IPS-11a (cell line): ENCODE measurements around the gene ANKRD17.

Experiments used
- H3K4me3 ChIP-seq: one replicate; pipeline ENCODE4 v1.5.1; 2013; ENCODE audit warnings: low read depth, low read length, control low read depth

The ANKRD17 gene

DNA sequence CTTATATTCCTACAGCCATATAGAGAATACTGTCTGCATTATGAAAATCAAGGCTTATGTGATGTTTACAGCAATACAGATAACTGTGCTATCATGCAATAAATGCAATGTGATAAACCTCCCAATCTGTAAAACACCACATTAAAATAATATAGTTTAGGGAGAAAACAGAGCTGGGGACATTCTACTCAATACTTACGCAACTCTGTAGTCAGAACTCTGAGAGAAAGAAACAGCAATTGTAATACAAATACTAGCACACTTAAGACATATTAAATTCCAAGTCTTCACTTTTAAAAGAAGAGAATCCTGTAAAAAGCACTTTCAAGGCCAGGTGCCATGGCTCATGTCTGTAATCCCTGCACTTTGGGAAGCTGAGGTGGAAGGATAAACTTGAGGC, 61.4 kb downstream of the ANKRD17 start:
- H3K4me3 ChIP-seq = no peak overlapping the region

DNA sequence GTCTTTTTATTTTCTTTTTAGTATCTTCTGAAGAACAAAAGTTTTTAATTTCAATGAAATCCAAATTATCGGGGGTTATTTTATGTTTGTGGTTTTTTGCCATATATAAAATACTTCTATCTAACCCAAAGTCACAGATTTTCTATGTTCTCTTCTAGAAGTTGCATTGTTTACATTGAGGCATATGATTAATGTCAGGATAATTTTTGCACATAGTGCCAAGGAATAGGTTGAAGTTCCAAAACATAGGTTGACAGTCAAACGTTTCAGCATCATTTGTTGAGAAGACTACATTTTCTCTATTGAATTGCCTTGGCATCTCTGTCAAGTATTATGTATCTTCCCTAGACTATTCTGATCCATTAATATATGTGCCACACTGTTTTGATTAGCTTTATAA, 64.5 kb downstream of the ANKRD17 start:
- no peak overlapping the region for H3K4me3 ChIP-seq

DNA sequence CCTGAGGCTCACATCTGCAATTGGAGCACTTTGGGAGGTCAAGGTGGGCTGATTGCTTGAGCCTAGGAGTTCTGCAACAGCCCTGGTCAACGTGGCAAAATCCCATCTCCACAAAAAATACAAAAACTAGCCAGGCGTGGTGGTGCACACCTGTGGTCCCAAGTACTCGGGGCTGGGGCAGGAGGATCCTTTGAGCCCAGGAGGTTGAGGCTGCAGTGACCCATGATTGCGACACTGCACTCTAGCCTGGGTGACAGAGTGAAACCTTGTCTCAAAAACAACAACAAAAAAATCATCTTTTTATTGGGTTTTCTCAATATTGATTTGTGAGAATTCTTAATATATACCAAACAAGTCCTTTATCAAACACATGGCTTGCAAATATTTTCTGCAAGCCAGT, 64.9 kb downstream of the ANKRD17 start:
- H3K4me3 ChIP-seq = no peak overlapping the region

DNA sequence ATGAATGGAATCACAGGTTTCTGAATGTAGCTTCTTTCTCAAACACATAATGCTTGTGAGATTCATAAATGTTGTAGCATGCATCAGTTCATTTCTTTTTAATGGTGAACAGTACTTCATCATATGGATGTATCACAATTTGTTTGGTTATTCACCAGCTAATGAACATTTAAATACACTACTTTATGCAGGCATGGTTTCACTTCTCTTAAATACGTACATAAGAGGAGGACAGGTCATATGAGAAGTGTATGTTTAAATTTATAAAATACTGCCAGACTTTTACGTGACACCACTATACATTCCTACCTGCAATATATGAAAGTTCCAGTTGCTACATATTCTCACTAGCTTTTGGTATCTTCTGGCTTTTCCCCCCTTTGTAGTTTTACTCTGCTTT, 65.4 kb downstream of the ANKRD17 start:
- H3K4me3 ChIP-seq = no peak overlapping the region

DNA sequence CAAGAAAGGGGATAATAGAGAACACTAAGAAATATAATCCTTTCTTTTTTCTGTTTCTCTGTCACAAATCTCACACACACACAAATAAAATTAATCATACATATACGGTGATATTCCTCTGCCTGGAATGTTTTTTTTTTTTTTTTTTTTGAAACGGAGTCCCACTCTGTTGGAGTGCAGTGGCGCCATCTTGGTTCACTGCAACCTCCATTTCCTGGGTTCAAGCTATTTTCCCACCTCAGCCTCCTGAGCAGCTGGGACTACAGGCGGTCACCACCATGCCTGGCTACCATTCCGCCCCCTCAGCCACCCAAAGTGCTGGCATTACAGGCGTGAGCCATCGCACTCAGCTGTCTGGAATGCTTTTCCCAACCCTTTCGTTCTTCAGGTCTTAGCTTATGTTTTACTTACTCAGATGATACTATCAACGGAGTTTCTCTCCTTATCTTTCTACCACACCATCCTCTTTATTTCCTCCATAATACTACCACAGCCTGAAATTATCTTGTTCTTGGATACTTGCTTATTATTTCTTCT, 69.3 kb downstream of the ANKRD17 start:
- no peak overlapping the region for H3K4me3 ChIP-seq

DNA sequence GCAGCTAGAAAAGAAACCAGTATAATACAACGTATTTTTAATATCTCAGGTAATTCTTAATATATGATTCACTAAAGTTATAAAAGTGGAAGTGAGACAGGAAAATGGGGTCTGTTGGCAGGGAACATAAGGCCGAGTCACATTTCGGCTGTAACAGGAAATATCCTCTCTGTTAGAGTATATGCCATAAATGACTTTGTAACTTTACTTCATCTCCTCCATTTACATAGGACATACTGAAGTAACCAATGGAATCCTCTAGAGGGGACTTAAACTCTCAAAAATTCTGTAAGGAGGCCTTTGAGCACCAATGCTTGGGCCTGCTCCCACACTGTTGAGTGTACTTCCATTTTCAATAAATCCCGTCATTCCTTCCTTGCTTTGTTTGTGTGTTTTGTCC, 71.3 kb downstream of the ANKRD17 start:
- no peak overlapping the region for H3K4me3 ChIP-seq

DNA sequence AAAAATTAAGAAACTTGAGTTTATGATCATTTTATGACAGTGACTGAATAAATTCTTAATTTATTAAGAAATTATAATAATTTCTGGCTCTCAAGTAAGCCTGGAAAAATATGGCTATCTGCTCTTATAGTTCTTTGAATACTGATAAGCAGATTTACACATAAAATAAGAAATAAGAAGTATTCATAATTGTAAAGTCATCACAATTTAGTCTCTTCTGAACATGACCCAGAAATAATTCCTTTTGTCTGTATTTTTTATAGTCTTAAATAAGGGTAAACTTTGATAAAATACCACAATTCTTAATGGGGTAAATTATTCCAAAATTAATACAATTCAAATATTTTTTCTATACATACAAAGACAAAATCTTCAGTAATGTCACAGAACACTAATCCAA, 72.7 kb downstream of the ANKRD17 start:
- no peak overlapping the region for H3K4me3 ChIP-seq

DNA sequence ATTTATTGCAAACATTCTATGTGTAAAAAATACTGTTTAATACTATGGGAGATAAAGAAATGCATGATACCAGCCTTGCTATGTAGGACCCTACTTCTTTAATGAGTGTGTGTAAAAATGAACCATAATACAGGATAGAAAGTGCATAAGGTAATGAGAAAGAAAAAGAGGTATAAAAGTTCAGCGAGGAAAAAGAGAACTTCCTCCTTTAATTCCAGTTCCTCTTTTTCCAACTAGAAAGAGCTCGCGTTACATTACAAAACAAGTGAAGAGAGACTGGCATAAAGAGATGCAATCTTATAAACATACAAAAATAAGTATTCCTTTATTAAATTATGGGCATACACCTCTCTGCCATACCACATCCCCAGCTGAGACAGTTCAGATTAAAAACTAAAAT, 77.4 kb downstream of the ANKRD17 start:
- H3K4me3 ChIP-seq = no peak overlapping the region

DNA sequence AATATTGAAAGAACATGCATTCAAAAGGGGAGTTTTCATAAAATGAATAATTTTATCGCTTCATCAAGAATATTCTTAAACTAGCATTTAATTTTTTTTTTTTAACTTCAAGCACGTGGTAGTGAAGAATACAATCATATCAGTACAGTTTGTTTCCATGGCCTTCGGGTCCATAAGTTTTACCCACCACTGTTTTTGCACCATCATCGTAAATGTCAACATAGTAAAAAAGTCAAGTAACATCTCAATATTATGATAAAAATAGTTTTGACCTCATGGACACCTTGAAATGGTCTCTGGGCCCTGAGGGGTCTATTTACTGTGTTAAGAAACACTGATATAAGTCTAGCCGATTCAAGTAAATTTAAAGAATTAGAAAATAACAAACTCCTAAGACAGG, 80.2 kb downstream of the ANKRD17 start:
- H3K4me3 ChIP-seq = no peak overlapping the region

DNA sequence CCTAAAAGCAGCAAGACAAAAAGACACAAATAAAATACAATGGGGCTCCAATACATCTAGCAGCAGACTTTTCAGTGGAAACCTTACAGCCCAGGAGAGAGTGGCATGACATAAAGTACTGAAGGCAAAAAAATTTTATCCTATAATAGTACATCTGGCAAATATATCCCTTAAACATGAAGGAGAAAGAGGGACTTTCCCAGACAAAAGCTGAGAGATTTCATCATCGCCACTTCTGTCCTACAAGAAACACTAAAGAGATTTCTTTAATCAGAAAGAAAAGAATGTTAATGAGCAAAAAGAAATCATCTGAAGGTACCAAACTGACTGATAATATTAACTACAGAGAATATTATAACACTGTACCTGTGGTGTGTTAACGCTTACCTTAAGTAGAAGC, 86.4 kb downstream of the ANKRD17 start:
- no peak overlapping the region for H3K4me3 ChIP-seq

DNA sequence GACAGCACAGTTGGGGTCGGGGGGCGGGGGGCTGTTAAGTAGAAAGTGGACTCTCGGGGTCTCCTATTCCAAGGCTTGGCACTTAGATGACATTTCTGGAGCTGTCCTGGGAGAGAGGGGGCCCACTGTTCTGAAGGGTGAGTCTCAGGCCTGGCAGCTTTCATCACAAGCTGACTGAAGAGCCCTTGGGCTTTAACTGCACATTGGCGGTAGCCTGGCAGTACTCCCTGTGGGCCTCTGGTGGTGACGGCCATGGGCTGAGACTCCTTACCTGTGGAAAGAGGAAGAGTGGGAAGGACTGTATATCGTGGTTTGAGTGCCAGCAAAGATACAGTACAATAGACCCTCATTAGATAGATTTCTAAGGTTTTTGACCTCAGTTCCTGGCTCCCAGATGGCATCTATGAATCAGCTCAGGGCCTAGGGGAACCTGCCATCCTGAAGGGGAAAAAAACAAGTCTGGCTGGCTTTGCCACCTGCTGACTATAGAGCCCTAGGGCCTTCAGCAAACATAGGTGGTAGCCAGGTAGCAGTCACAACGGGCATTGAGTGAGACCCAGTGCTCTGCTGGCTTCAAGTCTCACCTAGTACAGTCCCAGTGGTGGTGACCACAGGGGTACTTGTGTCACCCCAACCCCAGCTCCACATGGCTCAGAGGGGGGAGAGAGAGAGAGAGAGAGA, 87.9 kb downstream of the ANKRD17 start:
- no peak overlapping the region for H3K4me3 ChIP-seq

DNA sequence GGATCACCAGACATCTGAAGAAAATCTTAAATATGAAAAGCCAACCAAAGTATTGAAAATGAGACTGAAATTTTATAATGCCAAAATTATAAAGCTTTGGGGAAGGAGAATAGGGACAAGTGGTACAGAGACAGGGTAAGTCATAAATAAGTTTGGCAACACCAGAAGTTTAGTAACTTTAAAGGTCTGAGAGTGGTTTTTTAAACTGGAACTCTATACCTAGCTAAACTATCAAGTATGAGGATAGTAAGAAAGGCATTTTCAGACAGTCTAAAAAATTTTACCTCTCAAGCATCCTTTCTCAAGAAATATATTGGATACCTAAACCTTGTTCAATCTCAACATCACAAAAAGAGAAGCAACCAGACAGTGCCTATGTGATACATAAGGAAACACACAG, 92.4 kb downstream of the ANKRD17 start:
- H3K4me3 ChIP-seq = no peak overlapping the region

DNA sequence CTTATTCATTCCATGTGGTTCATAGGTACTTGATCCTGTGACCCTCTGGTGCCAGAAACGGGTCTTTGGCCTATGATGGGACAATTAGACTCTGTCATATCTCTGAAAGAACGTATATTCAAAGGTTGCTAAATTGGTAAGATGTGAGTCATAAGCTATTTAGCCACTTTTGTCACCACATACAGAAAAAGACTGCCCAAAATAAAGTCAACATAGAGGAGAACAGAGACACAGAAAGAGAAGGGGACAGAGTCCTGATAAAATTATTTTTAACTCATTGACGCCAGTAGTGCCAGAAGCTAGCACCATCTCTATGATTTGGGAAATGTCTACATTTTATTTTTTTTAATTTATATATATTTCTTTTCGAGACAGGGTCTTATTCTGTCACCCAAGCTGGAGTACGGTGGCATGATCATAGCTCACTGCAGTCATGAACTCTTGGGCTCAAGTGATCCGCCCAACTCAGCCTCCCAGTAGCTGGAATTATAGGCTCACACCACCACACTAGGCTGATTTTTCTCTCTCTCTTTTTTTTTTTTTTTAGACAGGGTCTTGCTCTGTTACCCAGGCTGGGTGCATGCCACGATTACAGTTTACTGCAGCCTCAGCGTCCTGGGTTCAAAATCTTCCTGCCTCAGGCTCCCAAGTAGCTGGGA, 96.9 kb downstream of the ANKRD17 start:
- H3K4me3 ChIP-seq = no peak overlapping the region

DNA sequence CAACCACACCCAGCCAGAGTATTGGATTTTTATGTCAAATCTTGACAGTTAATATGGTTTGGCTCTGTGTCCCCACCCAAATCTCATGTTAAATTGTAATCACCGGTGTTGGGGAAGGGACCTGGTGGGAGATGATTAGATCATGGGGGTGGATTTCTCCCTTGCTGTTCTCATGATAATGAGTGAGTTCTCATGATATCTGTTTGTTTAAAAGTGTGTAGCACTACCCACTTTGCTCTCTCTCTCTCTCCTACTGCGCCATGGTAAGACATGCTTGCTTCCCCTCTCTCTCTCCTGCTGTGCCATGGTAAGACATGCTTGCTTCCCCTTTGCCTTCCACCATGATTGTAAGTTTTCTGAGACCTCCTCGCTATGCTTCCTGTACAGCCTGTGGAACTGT, 102.2 kb downstream of the ANKRD17 start:
- H3K4me3 ChIP-seq = no peak overlapping the region

DNA sequence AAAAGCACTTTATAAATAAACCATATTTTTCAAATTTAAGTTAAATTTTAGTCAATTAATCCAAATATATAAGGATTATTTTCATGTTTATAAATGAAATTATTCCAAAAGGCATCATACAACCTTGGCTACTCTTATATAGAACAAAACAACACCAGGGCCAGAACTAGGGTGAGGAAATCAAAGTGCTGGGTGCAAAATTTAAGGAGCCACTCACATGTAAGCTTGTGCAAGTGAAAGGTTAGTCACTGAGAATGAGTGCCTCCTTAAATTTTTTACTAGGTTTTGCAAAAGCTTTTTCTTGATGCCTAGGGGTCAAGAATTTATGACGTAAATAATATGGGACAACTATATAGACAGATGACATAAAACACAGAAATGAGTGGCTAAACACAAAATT, 105.7 kb downstream of the ANKRD17 start:
- H3K4me3 ChIP-seq = no peak overlapping the region

DNA sequence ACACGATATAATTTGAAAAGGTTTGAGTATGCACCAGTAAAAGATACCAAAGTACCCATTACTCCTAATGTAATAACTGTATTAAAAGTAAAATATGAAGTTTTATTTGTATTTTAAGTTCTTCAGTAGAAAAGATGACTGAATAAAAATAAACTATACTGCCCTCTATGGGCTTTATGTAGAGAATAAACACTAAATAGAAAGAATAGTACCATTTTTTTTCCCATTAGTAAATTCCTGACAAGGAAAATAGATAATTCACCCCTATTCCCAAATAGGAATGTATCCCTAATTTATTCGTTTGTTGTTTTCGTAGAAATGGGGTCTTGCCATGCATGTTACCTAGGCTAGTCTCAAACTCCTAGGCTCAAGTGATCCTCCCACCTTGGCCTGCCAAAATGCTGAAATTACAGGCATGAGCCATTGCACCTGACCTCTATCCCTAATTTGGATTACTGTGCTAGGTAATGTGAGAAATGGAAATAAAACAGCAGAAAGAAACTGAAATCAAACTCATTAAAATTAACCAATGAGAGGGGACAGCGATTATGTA, 115.5 kb downstream of the ANKRD17 start:
- H3K4me3 ChIP-seq = no peak overlapping the region

DNA sequence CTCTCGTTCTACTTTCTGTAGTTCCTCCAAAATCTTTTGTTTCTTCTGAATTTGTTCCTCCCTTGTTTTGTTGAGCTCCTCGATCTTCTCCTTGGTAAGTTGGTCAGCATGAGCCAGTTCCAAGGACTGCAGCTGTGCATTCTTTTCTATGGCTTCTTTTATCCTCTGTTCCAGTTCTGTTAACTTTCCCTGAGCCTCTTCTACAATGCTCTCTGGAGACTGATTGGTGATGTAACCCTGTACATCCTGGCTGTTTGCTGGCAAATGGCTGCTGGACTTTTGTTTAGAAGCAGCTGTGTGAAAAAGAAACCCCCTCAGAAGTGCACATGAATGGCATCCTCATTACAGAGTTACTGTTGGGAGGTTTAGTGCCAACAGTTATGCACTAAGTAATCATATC, 118.6 kb downstream of the ANKRD17 start:
- no peak overlapping the region for H3K4me3 ChIP-seq

DNA sequence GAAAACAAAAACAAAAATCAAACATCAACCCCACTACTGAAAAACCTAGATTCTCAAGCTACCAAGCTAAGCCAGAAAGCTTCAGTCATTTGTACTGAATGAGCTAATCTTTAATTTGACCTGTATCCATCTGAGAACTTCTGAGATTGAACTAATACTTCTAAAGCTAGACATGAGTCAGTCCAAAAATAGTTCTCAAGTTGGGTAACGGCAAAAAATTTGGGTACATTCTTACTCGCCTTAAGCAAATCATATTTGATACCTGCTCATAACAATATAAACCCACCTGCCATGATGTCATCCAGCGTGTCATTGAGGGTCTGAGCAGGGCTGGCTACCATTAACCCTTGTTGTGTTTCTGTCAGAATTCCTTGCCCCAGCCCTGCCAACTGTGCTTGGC, 119.4 kb downstream of the ANKRD17 start:
- no peak overlapping the region for H3K4me3 ChIP-seq

DNA sequence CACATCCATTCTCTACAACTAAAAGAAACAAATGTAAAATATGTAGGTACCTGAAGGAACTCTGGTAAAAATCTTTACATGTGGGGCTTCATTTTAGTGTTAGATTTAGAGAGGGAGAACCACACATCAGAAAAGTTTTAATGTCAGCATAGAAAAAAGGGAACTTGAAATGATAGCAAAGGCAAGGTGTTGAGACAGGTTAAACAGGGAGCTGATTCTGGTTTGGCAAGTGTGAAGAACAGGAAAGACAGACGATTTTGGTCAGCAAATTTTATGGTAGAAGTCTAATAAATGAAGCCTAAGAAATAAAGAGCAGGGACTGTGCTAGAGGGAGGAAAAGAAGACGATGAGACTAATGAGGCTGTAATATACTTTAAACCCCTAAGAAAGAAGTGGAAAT, 121.5 kb downstream of the ANKRD17 start:
- no peak overlapping the region for H3K4me3 ChIP-seq

DNA sequence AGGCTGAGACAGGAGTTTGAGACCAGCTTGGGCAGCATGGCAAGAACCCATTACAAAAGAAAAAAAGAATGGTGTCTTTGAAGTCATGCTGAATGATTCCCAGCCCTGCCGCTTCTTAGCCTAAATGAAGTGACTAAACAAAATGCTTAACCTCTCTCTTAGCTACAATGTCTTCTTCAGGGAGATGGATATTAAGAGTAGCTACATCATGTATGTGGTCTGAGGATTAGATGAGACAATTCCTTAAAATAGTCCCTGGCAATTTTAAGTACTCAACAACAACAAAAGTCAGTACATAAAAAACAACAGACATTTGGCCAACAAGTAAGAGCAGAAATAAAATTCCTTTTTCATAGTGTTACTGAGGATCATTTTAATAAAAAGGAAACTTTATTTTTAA, 124.8 kb downstream of the ANKRD17 start:
- no peak overlapping the region for H3K4me3 ChIP-seq

DNA sequence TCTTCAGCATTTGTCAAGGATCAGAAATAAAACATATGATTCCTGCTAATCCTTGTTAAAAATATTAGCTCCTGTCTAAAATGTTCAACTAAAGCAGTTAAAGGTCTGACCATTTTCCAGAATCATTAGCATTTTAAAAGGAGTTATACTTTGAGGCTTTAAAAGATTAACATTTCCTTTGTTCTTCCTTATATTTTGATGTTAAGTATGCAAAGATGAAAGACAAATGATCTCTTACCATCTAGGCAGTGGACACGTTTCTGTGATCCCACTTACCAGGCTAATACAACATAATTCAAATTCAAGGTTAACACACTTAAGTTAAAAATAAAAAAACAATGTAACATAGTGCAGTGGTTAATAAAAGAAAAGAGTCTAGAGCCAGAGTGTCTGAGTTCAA, 127.3 kb downstream of the ANKRD17 start:
- H3K4me3 ChIP-seq = no peak overlapping the region

DNA sequence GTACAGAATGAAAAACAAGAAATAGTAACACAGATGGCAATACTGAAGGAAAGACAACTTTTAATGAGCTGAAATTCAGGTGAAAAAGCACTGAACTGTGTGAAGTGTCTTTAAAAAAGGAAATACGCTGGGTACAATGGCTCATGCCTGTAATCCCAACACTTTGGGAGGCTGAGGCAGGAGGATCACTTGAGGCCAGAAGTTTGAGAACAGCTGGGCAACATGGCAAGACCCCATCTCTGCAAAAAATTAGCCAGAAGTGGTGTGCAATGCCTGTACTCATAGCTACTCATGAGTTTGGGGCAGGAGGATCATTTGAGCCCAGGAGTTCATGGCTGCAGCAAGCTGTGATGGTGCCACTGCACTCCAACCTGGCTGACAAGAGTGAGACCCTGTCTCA, 129.3 kb downstream of the ANKRD17 start:
- H3K4me3 ChIP-seq = no peak overlapping the region
